GM18907 (cell line): ENCODE results near the gene TMEM150B.
"Not testable (repeated sequence)": the region's sequence is repeated elsewhere in the genome, so short reads cannot be mapped to it uniquely, and the experiment has no call there.

Source experiments
- ATAC-seq: cut with Tn5 transposase; IDR thresholded peaks from one replicate; pipeline ENCODE4 v1.9.1; 2021; ENCODE audit warnings: mild to moderate bottlenecking, moderate library complexity; ENCODE audit not compliant: unreplicated experiment

Gene TMEM150B

GRCh38 chr19:55339889-55340783 lies 15.0 kb upstream of the TMEM150B start:
- ATAC-seq: no peak

GRCh38 chr19:55339105-55339888 lies 14.2 kb upstream of the TMEM150B start, which contains the start of gene KMT5C:
TSS of gene KMT5C (plus strand) at chr19:55339876. CDS start at chr19:55341937, 2,061 bp downstream.
- ATAC-seq: peak; percentile 87

GRCh38 chr19:55336101-55336500 lies 11.0 kb upstream of the TMEM150B start:
- ATAC-seq: no peak

DNA sequence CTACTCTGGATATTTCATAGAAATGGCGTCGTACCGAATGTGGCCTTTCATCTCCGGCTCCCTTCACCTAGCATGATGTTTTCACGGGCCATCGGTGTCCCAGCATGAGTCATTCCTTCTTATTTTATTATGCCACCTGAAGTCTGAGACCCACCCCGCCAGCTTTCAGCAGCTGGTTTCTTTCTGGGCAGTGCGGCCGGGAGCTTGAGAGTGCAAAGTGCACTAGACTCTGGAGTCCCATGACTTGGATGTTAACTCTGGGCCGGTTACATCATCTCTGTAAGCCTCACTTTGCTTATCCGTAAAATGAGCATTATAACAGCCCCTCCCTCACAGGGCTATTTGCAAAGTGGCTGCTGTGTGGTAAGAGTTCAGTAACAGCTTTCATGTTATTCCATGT lies 8.7 kb upstream of the TMEM150B start:
- no peak for ATAC-seq

GRCh38 chr19:55329791-55330190 lies 4.7 kb upstream of the TMEM150B start:
- ATAC-seq: not testable (repeated sequence)

DNA sequence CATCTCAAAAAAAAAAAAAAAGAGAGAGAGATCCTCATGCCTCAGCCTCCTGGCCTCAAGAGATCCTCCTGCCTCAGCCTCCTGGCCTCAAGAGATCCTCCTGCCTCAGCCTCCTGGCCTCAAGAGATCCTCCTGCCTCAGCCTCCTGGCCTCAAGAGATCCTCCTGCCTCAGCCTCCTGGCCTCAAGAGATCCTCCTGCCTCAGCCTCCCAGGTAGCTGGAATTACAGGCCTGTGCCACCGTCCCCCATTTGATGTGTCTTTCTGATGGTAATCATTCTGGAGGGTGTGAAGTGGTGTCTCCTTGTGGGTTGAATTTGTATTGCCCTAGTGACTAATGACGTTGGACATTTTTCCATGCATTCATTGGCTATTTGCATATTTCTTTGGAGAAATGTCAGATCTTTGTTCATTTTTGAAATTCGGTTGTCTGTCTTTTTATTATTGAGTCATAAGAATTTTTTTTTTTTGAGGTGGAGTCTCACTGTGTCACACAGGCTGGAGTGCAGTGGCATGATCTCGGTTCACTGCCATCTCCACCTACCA lies 3.7 kb upstream of the TMEM150B start:
- not testable (repeated sequence) for ATAC-seq

DNA sequence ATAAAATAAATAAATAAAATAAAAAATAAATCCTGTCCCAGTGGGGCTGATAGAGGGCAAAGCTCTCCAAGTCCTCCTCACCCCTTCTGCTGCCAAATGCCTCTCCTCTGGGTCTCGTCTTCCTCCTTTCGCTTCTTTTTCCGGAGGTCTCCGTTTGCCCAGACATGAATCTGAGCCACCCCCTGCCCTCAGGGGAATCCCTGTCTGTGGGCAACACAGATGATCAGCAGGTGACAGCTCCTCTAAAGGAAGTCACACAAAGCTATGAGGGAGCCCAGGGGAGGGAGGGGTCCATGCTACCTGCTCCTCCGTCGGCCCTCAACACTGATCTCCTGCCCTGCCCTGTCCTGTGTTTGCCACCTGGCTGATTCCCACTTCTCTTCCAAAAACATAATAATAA lies 479 bp downstream of the TMEM150B start:
- no peak for ATAC-seq

- ATAC-seq: no peak
Observed at GRCh38 chr19:55322204-55322885, 2.8 kb downstream of the TMEM150B start.

DNA sequence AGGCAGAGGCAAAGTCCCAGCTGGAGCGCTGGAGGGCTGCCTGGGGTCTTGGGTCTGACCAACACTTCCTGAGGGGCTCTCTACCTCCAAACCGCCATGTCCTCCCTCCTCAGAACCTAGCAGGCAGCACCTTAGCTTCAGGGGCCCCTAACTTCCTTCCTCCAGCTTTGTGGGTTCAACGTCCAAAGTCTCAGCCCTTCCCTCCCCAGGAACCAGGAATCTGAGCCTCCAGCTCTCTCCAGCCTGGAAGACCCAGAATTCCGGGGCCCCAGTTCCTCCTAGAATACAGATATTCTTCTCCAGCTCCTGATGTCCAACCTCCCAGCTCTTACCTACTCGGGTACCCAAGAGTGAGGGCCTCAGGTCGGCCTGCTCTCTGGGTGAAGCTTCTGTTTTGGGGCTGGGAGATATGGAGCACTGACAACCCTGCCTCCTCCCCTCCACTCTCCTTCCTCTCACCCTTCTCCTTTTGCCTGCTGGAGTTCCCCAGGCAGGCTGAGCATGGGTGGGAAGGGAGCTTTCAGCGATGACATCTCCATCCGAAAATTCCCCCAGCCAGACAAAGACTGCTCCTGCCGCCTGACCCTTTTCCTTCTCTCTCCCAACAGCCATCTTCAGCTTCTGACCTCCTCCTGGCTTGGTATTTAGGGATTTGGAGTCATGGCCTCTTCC lies 3.5 kb downstream of the TMEM150B start:
- no peak for ATAC-seq

GRCh38 chr19:55320844-55321419 lies 4.2 kb downstream of the TMEM150B start:
- ATAC-seq: no peak

DNA sequence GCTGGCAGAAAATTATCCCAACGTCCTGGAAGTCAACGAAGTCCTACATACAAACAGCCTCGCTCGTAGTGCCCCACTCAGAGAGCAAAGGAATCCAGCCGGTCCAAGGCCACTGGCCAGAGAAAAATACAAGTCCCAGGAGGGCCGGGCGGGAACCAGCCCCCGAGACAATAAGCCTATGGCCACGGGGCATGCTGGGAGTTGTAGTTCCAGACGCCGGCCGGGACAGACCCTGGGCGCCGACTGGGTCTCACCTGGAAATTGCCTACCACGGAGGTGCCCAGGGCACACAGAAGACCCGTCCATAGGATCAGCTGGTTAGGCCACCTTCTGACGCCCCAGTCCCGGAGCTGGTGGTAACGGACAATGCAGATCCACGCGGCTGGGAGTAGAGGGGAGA lies 5.4 kb downstream of the TMEM150B start:
- no peak for ATAC-seq

GRCh38 chr19:55316646-55317045 lies 8.5 kb downstream of the TMEM150B start:
- ATAC-seq: no peak

- ATAC-seq: no peak
Observed at GRCh38 chr19:55315956-55316525, 9.1 kb downstream of the TMEM150B start.

- no peak for ATAC-seq
Observed at GRCh38 chr19:55314396-55314795, 10.7 kb downstream of the TMEM150B start.

- ATAC-seq: no peak
Observed at GRCh38 chr19:55312621-55313512, 12.3 kb downstream of the TMEM150B start.

- no peak for ATAC-seq
Observed at GRCh38 chr19:55311797-55312196, 13.3 kb downstream of the TMEM150B start.

- no peak for ATAC-seq
Observed at GRCh38 chr19:55311397-55311796, 13.7 kb downstream of the TMEM150B start.

- ATAC-seq: no peak
Observed at GRCh38 chr19:55310498-55310897, 14.6 kb downstream of the TMEM150B start.

DNA sequence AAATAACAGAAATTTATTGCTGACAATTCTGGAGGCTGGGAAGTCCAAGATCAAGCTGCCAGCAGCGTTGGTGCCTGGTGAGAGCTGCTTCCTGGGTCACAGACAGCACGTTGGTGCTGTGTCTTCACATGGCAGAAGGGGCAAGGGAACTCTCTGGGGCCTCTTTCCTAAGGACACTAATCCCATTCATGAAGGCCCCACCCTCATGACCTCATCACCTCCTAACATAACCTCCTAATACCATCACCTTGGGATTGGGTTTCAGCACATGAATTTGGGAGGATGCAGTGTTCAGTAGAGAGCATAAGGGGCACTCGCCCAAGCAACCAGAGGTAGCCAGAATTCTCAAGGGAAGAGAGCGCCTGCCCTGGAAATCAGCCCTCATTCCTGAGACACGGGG lies 15.7 kb downstream of the TMEM150B start:
- ATAC-seq: no peak
